Testis (tissue), 3 donors: ENCODE data around the gene PLB1. TPM values are rescaled to one million over a fixed set of nuclear protein-coding genes. Genes with fewer than 3 reads are reported as not detected.

Source experiments
- DNase-seq: peaks from one replicate; pipeline ENCODE4 v3.0.0-alpha.2; 2019
- H3K27ac ChIP-seq, 2 donors: fragments of 200-600 bp; sonication (generic); one replicate each; pipeline ENCODE4 v1.5.1; 2019
- H3K27me3 ChIP-seq: fragments of 200-600 bp; sonication (generic); one replicate; pipeline ENCODE4 v1.5.1; 2019
- H3K36me3 ChIP-seq: fragments of 200-600 bp; sonication (generic); one replicate; pipeline ENCODE4 v1.5.1; 2017; ENCODE audit warnings: low read depth; ENCODE audit errors: missing control alignments
- H3K4me1 ChIP-seq: fragments of 200-600 bp; sonication (generic); one replicate; pipeline ENCODE4 v1.5.1; 2019
- H3K4me3 ChIP-seq, 2 donors: fragments of 200-600 bp; sonication (generic); one replicate each; pipeline ENCODE4 v1.5.1; 2017 to 2019
- H3K9me3 ChIP-seq: fragments of 200-600 bp; sonication (generic); one replicate; pipeline ENCODE4 v1.5.1; 2017
- CTCF ChIP-seq, 3 experiments: fragments of 450-650 bp in 2 of 3; fragments of 200-600 bp in 1 of 3; sonication (generic) in 1 of 3; IDR thresholded peaks; one replicate each; pipeline ENCODE4 v1.5.1; 2016 to 2019; ENCODE audit warnings: antibody characterized with exemption in 3 of 3, mild to moderate bottlenecking in 2 of 3, moderate library complexity in 1 of 3
- POLR2A ChIP-seq: fragments of 450-650 bp; IDR thresholded peaks from one replicate; pipeline ENCODE4 v1.6.1; 2017; ENCODE audit warnings: antibody characterized with exemption, mild to moderate bottlenecking, moderate library complexity
- WGBS, 2 donors: methylation state at CpG; one replicate each; pipeline ENCODE4 v1.1.5; 2018; 5-methylcytosine and 5-hydroxymethylcytosine counted together
- intact Hi-C: fragments of 100-400 bp; cut with DNase I; formaldehyde crosslinking; loops from one replicate; pipeline ENCODE4 v1.15.1; 2023; ENCODE audit warnings: low total_unique reads
- polyA plus RNA-seq: library from polyadenylated mRNA; stranded (reverse); fragments of 350-450 nt; fragmentation: Illumina TruSeq; extraction: RNeasy Lipid Tissue Mini Kit (QIAGEN cat#74804); gene quantifications from one replicate; pipeline ENCODE4 v1.2.3, GENCODE V29; 2014; ENCODE audit warnings: low read depth, low replicate concordance; ENCODE audit not compliant: insufficient read depth
- total RNA-seq, 2 donors: library from RNA; depleted of rRNA; stranded (reverse); fragments of >200 nt; gene quantifications; one replicate each; pipeline ENCODE4 v1.2.3, GENCODE V29; 2016

PLB1 gene
- total and polyA plus RNA-seq, 3 donors from 2014 or later: 7.6 to 10.9 (median 10.4) TPM

- Histone ChIP-seq H3K4me1 (no peaks in the 10 kb centered on the region), H3K36me3 (no peaks in the 10 kb centered on the region), H3K4me3 (no peak overlapping the region), H3K9me3 (no peaks in the 10 kb centered on the region), H3K27me3 (no peaks in the 10 kb centered on the region), H3K27ac (no peak overlapping the region)
- DNase-seq: no peak
- WGBS, 2 donors: 95 to 96% methylated on average over 11 to 14 of the region's 14 CpGs
- TF ChIP-seq POLR2A (no peak), CTCF (IDR thresholded peaks at IDR 0.05) (no peak)
- intact Hi-C loops: no loop called here
Observed at GRCh38 chr2:28454016-28454930, 41.6 kb upstream of the PLB1 start.

GRCh38 chr2:28457237-28457636, 38.6 kb upstream of the PLB1 start:
- Histone ChIP-seq H3K4me1 (no peaks in the 10 kb centered on the region), H3K27me3 (no peaks in the 10 kb centered on the region), H3K36me3 (no peaks in the 10 kb centered on the region), H3K4me3 (no peak overlapping the region), H3K27ac (no peak overlapping the region), H3K9me3 (no peaks in the 10 kb centered on the region)
- DNase-seq: no peak
- TF ChIP-seq POLR2A (no peak), CTCF (IDR thresholded peaks at IDR 0.05) (no peak)
- intact Hi-C loops: no loop called here
- 57 to 80% methylated on average over 6 to 10 of the region's 10 CpGs for WGBS, 2 donors

GRCh38 chr2:28461056-28461455, 34.8 kb upstream of the PLB1 start:
- H3K4me1 ChIP-seq: no peaks in the 10 kb centered on the region
- H3K9me3 ChIP-seq: no peaks in the 10 kb centered on the region
- H3K27ac ChIP-seq: no peak overlapping the region
- H3K27me3 ChIP-seq: no peaks in the 10 kb centered on the region
- H3K36me3 ChIP-seq: no peaks in the 10 kb centered on the region
- no peak overlapping the region for H3K4me3 ChIP-seq
- intact Hi-C loops: no loop called here
- DNase-seq: no peak
- WGBS, 2 donors: 60 to 68% methylated on average over 2 of the region's 2 CpGs
- no peak for TF ChIP-seq POLR2A
- TF ChIP-seq CTCF (IDR thresholded peaks at IDR 0.05): no peak

- no peak for DNase-seq
- no peak for TF ChIP-seq CTCF (IDR thresholded peaks at IDR 0.05)
- TF ChIP-seq POLR2A: no peak
Observed at GRCh38 chr2:28462122-28462521, 33.7 kb upstream of the PLB1 start.

More at GRCh38 chr2:28462122-28462521, 33.7 kb upstream of the PLB1 start:
- Histone ChIP-seq H3K4me3 (no peak overlapping the region), H3K27ac (no peak overlapping the region), H3K9me3 (no peaks in the 10 kb centered on the region), H3K36me3 (no peaks in the 10 kb centered on the region), H3K4me1 (no peaks in the 10 kb centered on the region), H3K27me3 (no peaks in the 10 kb centered on the region)
- intact Hi-C loops: no loop called here
